K562 (cell line): Measurements from ENCODE around the gene ABCC12. TPM values are rescaled to one million over a fixed set of nuclear protein-coding genes. Genes with fewer than 3 reads are reported as not detected.
"Not testable (repeated sequence)": the region's sequence is repeated elsewhere in the genome, so short reads cannot be mapped to it uniquely, and the experiment has no call there.

ENCODE experiments used
- ATAC-seq: fragments of 200-7000 bp; cut with Tn5 transposase; 3 replicates; pipeline ENCODE4 v1.9.1; 2020; ENCODE audit warnings: moderate library complexity
- BruUV-seq: library from RNA; stranded (reverse); fragments of 400-500 nt; replicated peaks from 2 replicates; lab custom pipeline; 2021; lab: Mats Ljungman, UMichigan
- CTCF ChIA-PET: fragments of 300-600 bp; formaldehyde crosslinking; extraction: SDS; loops from one replicate; lab custom pipeline; 2021; ENCODE audit warnings: low intra/inter-chr PET ratio; lab: Yijun Ruan, JAX
- POLR2A ChIA-PET: fragments of 300-600, 350-650 bp; sonication (Branson Sonifier 250); formaldehyde crosslinking; extraction: SDS; loops from one replicate; lab custom pipeline; 2021; ENCODE audit warnings: antibody characterized with exemption, inconsistent platforms; lab: Yijun Ruan, JAX
- DNase-seq, 4 experiments: peaks; one replicate each; pipeline versions ENCODE4 v3.0.0 to v3.0.0-alpha.2; 2011 to 2018; ENCODE audit warnings: low spot score in 3 of 4, mixed read lengths in 3 of 4; ENCODE audit errors: extremely low read depth in 1 of 4
- FAIRE-seq: peaks from 2 replicates; lab custom pipeline; 2011; peaks lifted over from hg19 to GRCh38; lab: Jason Lieb, UNC
- H2AFZ ChIP-seq: 2 replicates; pipeline ENCODE4 v1.6.0; 2011; ENCODE audit warnings: low read depth, low read length, control low read depth, inconsistent platforms
- H3K27ac ChIP-seq: fragments of 200-600 bp; 3 replicates; pipeline ENCODE4 v1.8.0; 2011; ENCODE audit warnings: low read depth, mild to moderate bottlenecking, control low read depth, inconsistent platforms, low read length, moderate library complexity, mixed read lengths; ENCODE audit errors: extremely low read depth
- H3K27me3 ChIP-seq, 2 experiments: fragments of 300-600 bp in 1 of 2; 2 replicates in 1 of 2; 3 replicates in 1 of 2; pipeline versions ENCODE4 v1.6.0 to v1.8.0; 2011; ENCODE audit warnings: inconsistent platforms in 2 of 2, low read length in 2 of 2, mild to moderate bottlenecking in 1 of 2, mixed read lengths in 1 of 2, moderate library complexity in 1 of 2; ENCODE audit not compliant: control insufficient read depth in 2 of 2, insufficient read depth in 2 of 2
- H3K36me3 ChIP-seq: fragments of 300-600 bp; 3 replicates; pipeline ENCODE4 v1.8.0; 2011; ENCODE audit warnings: mild to moderate bottlenecking, low read length, inconsistent platforms; ENCODE audit not compliant: control insufficient read depth, insufficient read depth
- H3K4me1 ChIP-seq, 2 experiments: fragments of 200-600 bp in 1 of 2; replicated peaks in 1 of 2; 2 replicates in 1 of 2; 3 replicates in 1 of 2; pipeline versions ENCODE4 v1.5.1 to v1.8.0; 2011; ENCODE audit warnings: inconsistent platforms in 2 of 2, low read length in 2 of 2, mild to moderate bottlenecking in 1 of 2, mixed read lengths in 1 of 2, moderate library complexity in 1 of 2; ENCODE audit not compliant: control insufficient read depth in 2 of 2, insufficient read depth in 2 of 2
- H3K4me2 ChIP-seq: 2 replicates; pipeline ENCODE4 v1.6.1; 2011; ENCODE audit warnings: low read length, control low read depth, inconsistent platforms, mixed read lengths; ENCODE audit not compliant: insufficient read depth
- H3K4me3 ChIP-seq: fragments of 200-600 bp; sonication (generic), shearing (Covaris generic); 2 replicates; pipeline ENCODE4 v1.5.1; 2016; ENCODE audit warnings: control low read depth, inconsistent platforms
- H3K79me2 ChIP-seq: fragments of 200-600 bp; 3 replicates; pipeline ENCODE4 v1.8.0; 2011; ENCODE audit warnings: low read length, inconsistent platforms; ENCODE audit not compliant: control insufficient read depth, insufficient read depth
- H3K9ac ChIP-seq, 2 experiments: 2 replicates each; pipeline versions ENCODE4 v1.6.0 to v1.6.1; 2011; ENCODE audit warnings: low read depth in 2 of 2, low read length in 2 of 2, control low read depth in 1 of 2, inconsistent platforms in 1 of 2, mild to moderate bottlenecking in 1 of 2, mixed read lengths in 1 of 2; ENCODE audit not compliant: insufficient read depth in 1 of 2
- H3K9me1 ChIP-seq: one replicate; pipeline ENCODE4 v1.6.0; 2011; ENCODE audit warnings: inconsistent platforms, mild to moderate bottlenecking, low read length, moderate library complexity; ENCODE audit not compliant: control insufficient read depth, insufficient read depth
- H3K9me3 ChIP-seq: replicated peaks from 2 replicates; pipeline ENCODE4 v1.5.1; 2011; ENCODE audit warnings: low read depth, low read length, inconsistent platforms; ENCODE audit not compliant: control insufficient read depth, insufficient read depth
- H4K20me1 ChIP-seq: replicated peaks from 2 replicates; pipeline ENCODE4 v1.6.1; 2011; ENCODE audit warnings: low read length, inconsistent platforms, mixed read lengths; ENCODE audit not compliant: control insufficient read depth, insufficient read depth
- NFXL1 ChIP-seq: fragments of 450-650 bp; formaldehyde crosslinking; IDR thresholded peaks from 2 replicates; pipeline ENCODE4 v1.4.0; 2021; ENCODE audit warnings: mild to moderate bottlenecking
- SRF ChIP-seq, 2 experiments: fragments of 250-450, 450-650 bp in 1 of 2; sonication (Bioruptor Pico) in 1 of 2; sonication (generic) in 1 of 2; formaldehyde crosslinking; IDR thresholded peaks; 2 replicates each; pipeline versions ENCODE4 v1.5.0 to v1.5.1; 2020 to 2022; ENCODE audit warnings: mild to moderate bottlenecking in 1 of 2, missing genetic modification reagents in 1 of 2
- ZNF764 ChIP-seq: fragments of 250-450 bp; sonication (Bioruptor Pico); IDR thresholded peaks from 2 replicates; pipeline ENCODE4 v1.4.0; 2020; ENCODE audit warnings: low read depth, mild to moderate bottlenecking, moderate library complexity
- WGBS: fragments of 100-300 bp; shearing (Covaris generic); methylation state at CpG from one replicate; pipeline ENCODE4 v1.1.6; 2016; ENCODE audit warnings: low coverage, mixed read lengths; ENCODE audit not compliant: insufficient coverage; ENCODE audit errors: missing lambda C conversion rate; 5-methylcytosine and 5-hydroxymethylcytosine counted together
- in situ Hi-C: fragments of 300-500 bp; cut with MboI; formaldehyde crosslinking; loops from 4 replicates; pipeline ENCODE4 v1.15.0; 2018; ENCODE audit warnings: inconsistent platforms, mixed read lengths
- intact Hi-C: fragments of 100-400 bp; cut with micrococcal nuclease; formaldehyde crosslinking; loops from 2 replicates; pipeline ENCODE4 v1.14.2; 2022
- polyA plus RNA-seq, 8 experiments: library from polyadenylated mRNA; depleted of rRNA in 4 of 8; stranded (reverse) in 5 of 8; unstranded in 3 of 8; fragments of >200 nt; fragmentation: Nextera tagmentation in 2 of 8; fragmentation: Illumina TruSeq in 1 of 8; extraction: Ambion mirVana in 2 of 8; extraction: Trizol in 1 of 8; gene quantifications; 2 replicates each; pipeline versions ENCODE4 v1.2.1 to v1.2.3, GENCODE V29; 2011 to 2014; ENCODE audit warnings: inconsistent platforms in 1 of 8, missing spikeins in 1 of 8
- total RNA-seq, 7 experiments: library from RNA; depleted of rRNA in 6 of 7; stranded (reverse); fragments of >200 nt in 6 of 7; fragmentation: Illumina TruSeq in 2 of 7; extraction: Trizol in 2 of 7; gene quantifications; 2 replicates each; pipeline versions ENCODE4 v1.2.1 to v1.2.3, GENCODE V29; 2011 to 2021; ENCODE audit warnings: low replicate concordance in 1 of 7

ABCC12 gene
- total and polyA plus RNA-seq, 9 of the 15 experiments (the other 6 are each of a cell fraction or from before 2014, with no cell fraction given), result not detected

DNA sequence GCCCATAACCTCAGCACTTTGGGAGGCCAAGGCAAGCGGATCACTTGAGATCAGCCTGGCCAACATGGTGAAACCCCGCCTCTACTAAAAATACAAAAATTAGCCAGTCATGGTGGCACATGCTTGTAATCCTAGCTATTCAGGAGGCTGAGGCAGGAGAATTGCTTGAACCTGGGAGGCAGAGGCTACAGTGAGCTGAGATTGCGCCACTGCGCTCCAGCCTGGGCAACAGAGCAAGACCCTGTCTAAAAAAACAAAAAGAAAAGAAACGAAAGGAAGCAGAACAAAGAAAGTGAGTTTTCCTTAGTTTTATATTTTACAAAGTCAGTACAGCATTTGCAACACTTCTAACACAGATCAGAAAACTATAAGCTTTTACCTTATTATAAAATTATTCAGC, 10.8 kb upstream of the ABCC12 start:
- H3K27me3 ChIP-seq, result peaks cover 0 to 17% of the 10 kb centered on the region in 2 experiments; a peak in 2 of 5 replicates
- H3K9me1 ChIP-seq, FAIRE-seq, H3K9ac ChIP-seq, ATAC-seq, H3K36me3 ChIP-seq, H3K4me3 ChIP-seq, H3K9me3 ChIP-seq, CTCF ChIA-PET, POLR2A ChIA-PET, H3K4me1 ChIP-seq, H3K27ac ChIP-seq, H4K20me1 ChIP-seq, H3K4me2 ChIP-seq, DNase-seq, H2AFZ ChIP-seq, BruUV-seq, H3K79me2 ChIP-seq: not testable (repeated sequence)
- intact Hi-C loops (loop anchor here (10.0 kb wide), 3 partner anchors 912 to 1612 kb away; no protein-coding TSS in a partner anchor), in situ Hi-C loops (loop anchor here (10.0 kb wide), 1 partner anchor 1222 kb away; no protein-coding TSS in a partner anchor)
- 8% methylated on average over 5 of the region's 5 CpGs for WGBS

DNA sequence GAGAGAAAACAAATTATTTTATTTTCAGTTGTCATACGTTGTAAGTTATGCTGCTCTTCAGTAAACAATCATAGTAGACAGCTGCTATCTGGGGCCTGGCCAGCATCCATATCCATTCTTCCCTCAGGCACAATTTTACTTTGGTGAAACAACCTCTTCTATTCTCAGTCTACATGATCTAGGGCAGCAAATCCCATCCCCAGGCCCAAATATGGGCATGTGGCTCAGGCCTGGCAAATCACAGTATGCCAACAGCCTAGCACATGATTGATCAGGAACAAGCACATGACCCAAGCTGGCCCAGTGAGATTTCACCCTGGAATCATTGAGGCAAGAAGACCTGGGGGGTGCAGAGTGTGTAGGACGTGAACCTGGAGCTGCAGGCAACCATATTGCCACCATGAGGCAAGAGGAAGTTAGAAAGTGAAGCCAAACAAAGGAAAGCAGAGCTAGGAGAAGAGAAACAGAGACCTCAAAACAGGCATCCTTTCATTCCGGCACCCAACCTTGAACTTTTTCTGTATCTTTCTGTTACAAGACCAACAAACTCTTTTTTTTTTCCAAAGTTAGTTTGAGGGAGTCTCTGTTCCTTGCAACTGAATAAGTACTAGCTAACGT, 10.3 kb upstream of the ABCC12 start:
- Histone ChIP-seq H3K27me3 (peaks cover 0 to 17% of the 10 kb centered on the region in 2 experiments; a peak in 2 of 5 replicates), H2AFZ (no peak overlapping the region), H3K9me1 (no peaks in the 10 kb centered on the region), H4K20me1 (no peaks in the 10 kb centered on the region; the same call in 1 of the 2 replicates), H3K27ac (no peak overlapping the region), H3K36me3 (no peaks in the 10 kb centered on the region), H3K4me3 (no peak overlapping the region), H3K9me3 (no peaks in the 10 kb centered on the region), H3K4me1 (no peaks in the 10 kb centered on the region), H3K4me2 (no peak overlapping the region), H3K9ac (no peak overlapping the region), H3K79me2 (no peaks in the 10 kb centered on the region)
- FAIRE-seq, result no peak
- in situ Hi-C loops, result loop anchor here (10.0 kb wide), 1 partner anchor 1221 kb away; no protein-coding TSS in a partner anchor
- BruUV-seq, result no TSS peak
- ChIA-PET POLR2A (interaction anchor here (1.5 kb wide), 1 partner anchor 8 kb away, joined by 3 read pairs; no protein-coding TSS in a partner anchor), CTCF (no interaction called here)
- no peak for DNase-seq
- TF ChIP-seq SRF (CRISPR knock-in tag; IDR thresholded peaks at IDR 0.05) (peak in 1 of 2 experiments; percentile 66; a peak in 2 of 4 replicates), NFXL1 (CRISPR knock-in tag) (no peak), ZNF764 (CRISPR knock-in tag) (no peak)
- intact Hi-C loops, result loop anchor here (10.0 kb wide), 3 partner anchors 911 to 1611 kb away; no protein-coding TSS in a partner anchor
- WGBS, result 3% methylated on average over 4 of the region's 4 CpGs
- ATAC-seq, result no peak
